GM15510 (cell line): ENCODE data around the gene ARHGAP6.

ENCODE experiments used
- POLR2A ChIP-seq: IDR thresholded peaks from 3 replicates; pipeline ENCODE4 v1.6.1; 2011; ENCODE audit warnings: borderline replicate concordance; ENCODE audit not compliant: insufficient read length; ENCODE audit errors: extremely low read depth

ARHGAP6 gene

DNA sequence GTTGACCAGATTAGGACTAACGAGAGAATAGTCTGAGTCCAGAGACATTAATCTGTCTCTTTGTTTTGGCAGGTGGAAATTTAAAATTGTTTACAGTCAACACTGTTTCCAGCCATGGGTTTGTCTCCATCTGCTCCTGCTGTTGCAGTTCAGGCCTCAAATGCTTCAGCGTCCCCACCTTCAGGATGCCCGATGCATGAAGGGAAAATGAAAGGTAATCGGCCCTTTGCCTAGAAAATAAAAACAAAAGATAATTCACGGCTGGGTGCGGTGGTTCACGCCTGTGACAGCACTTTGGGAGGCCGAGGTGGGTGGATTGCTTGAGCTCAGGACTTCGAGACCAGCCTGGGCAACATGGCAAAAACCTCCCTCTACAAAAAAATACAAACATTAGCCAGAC, 553.8 kb downstream of the ARHGAP6 start:
- TF ChIP-seq POLR2A: no peak

DNA sequence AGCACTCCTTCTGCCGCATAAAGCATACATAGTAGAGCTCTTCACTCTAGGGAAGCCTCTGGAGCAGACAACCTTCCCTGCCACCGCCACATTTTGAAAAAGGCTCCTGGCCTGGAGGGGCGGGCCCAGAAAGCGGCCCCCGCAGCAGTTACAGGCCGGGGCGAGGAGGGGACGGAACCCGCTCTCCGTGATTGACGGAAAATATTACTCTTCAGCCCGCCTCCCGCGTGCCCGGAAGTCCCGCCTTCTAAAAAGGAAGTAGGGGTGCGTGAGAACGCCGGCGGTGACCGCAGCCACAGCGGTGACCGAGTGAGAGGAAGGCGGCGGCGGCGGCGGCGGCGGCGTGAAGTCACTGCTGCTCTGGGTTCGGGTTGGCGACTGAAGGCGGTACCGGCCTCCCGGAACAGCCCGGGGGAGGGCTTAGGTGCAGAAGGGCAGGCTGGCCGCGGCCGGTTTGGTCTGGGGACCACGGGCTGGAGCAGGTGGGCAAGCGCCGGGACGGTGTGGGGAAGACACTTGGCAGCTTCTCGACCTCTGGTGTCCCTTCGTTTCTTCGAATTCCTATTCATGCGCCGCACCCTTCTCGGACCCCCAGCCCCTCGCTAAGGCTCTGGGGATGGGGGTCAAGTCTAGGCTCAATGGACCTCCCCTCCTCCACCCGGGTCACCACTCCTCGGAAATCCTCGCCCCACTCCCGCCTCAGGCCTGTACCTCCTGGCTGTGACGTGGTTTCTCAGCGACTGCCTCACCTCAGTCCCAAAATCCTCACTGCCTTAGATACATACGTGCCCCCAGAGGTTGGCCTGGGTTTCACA, 554.5 kb downstream of the ARHGAP6 start, which contains the start of gene HCCS:
Gene HCCS (plus strand): TSS at position 296 of the 815 bp plus-strand sequence. CDS start 729 bp downstream, outside the sequence.
- TF ChIP-seq POLR2A: peak; percentile 46

DNA sequence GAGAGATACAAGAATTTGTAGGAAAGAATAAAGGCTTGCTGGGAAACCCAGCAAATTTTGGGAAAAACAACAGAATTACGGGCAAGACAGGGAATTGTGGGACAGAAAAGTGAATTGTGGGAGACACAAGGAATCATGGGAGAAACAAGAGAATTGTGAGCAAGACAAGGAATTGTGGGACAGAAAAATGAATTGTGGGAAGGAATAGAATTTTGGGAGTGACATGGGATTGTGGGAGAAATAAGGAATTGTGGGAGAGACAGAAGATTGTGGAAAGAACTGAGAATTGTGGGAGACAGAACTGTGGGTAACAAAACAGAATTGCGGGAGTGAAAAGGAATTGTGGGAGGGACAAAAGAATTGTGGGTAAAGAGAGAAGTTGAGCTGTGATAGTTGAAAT, 555.8 kb downstream of the ARHGAP6 start:
- no peak for TF ChIP-seq POLR2A

GRCh38 chrX:11108253-11108941, 557.3 kb downstream of the ARHGAP6 start:
- TF ChIP-seq POLR2A: no peak

GRCh38 chrX:11105080-11105479, 560.6 kb downstream of the ARHGAP6 start:
- TF ChIP-seq POLR2A: no peak

DNA sequence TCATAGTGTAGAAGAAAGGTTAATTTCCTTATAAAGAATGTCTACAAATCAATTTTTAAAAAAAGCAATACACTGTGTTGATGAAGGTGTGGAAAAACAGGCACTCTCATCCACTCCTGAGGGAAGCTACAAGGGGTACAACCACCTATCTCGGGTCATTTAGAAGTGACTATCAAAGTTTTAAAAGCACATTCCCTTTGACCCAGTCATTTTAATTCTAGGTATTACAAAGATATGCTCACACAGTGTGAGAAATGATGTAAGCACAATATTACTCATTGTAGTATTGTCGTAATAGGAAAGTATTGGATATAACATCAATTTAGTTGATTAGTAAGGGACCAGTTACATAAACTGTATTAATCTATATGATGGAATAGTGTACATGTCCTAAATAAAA, 562.0 kb downstream of the ARHGAP6 start:
- TF ChIP-seq POLR2A: no peak

- no peak for TF ChIP-seq POLR2A
These were observed 562.7 kb downstream of the ARHGAP6 start for GRCh38 chrX:11103006-11103405.

DNA sequence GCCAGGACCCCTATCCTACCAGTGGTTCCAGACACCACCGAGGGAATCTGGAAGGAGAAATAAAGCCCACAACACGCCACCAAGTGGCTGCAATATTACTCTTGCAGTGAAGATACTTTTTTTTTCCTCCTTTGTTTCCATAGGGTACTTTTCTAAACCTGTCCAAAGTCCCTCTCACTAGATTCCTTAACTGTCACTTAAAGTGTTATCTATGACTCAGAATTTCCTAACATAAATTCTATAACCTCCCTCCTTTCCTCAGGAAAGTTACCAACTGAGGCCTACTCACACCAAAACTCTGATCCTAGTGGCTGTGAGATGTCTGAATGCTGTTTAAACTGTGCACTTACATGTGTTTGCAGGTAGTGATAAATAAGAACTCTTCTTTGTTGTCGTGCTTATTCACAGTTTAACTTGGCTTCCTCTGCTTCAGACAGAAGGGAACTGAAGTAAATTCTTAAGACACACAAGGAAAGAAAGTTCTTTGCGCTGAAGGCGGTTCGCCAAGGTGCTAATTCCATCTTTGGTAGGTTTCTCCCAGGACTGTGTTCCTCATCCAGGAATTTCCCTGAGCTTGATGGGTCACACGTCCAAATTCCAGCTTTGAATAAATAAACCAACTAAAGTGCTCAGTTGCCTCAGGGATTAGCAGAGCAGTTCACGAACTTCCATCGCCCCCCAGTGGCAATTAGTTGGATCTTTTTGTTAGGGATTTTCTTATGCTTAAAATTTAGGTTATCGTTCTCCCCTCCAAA, 565.3 kb downstream of the ARHGAP6 start:
- TF ChIP-seq POLR2A: no peak

- no peak for TF ChIP-seq POLR2A
These were observed 566.3 kb downstream of the ARHGAP6 start for GRCh38 chrX:11099465-11099864.

GRCh38 chrX:11097933-11098332, 567.8 kb downstream of the ARHGAP6 start:
- no peak for TF ChIP-seq POLR2A

DNA sequence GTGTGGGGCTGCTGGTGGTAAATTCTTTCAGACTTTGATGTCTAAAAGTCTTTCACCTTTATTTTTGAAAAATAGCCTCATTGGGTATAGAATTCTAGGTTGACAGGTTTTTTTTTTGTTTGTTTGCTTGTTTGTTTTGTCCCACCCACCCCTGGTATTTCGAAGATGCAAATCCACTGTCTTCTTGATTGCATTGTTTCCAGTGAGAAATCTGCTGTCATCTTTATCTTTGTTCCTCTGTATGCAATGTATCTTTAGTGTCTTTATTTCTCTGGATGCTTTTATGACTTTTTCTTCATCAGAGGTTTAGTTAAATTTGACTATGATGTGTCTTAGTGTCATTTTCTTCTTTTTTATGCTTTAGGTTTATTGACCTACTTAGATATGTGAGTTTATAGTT, 575.9 kb downstream of the ARHGAP6 start:
- TF ChIP-seq POLR2A: no peak
